HUES48 (cell line): ENCODE results near the gene ZFP62.
"Not testable (repeated sequence)": the region's sequence is repeated elsewhere in the genome, so short reads cannot be mapped to it uniquely, and the experiment has no call there.

ENCODE experiments used
- H3K27ac ChIP-seq: one replicate; pipeline ENCODE4 v1.7.0; 2013; ENCODE audit warnings: low read depth, low read length, inconsistent platforms
- H3K27me3 ChIP-seq: 2 replicates; pipeline ENCODE4 v1.6.1; 2013; ENCODE audit warnings: mild to moderate bottlenecking, low read length; ENCODE audit not compliant: control insufficient read depth, insufficient read depth
- H3K36me3 ChIP-seq: 2 replicates; pipeline ENCODE4 v1.6.1; 2013; ENCODE audit warnings: low read length; ENCODE audit not compliant: control insufficient read depth, insufficient read depth
- H3K4me1 ChIP-seq: 2 replicates; pipeline ENCODE4 v1.6.1; 2013; ENCODE audit warnings: mild to moderate bottlenecking, low read length; ENCODE audit not compliant: control insufficient read depth, insufficient read depth
- H3K4me3 ChIP-seq: 2 replicates; pipeline ENCODE4 v1.5.1; 2013; ENCODE audit warnings: mild to moderate bottlenecking, low read depth, low read length
- H3K9ac ChIP-seq: 2 replicates; pipeline ENCODE4 v1.6.1; 2013; ENCODE audit warnings: mild to moderate bottlenecking, low read depth, low read length, moderate library complexity
- H3K9me3 ChIP-seq: 2 replicates; pipeline ENCODE4 v1.6.1; 2013; ENCODE audit warnings: low read length; ENCODE audit not compliant: control insufficient read depth, insufficient read depth

ZFP62 gene

GRCh38 chr5:180889381-180889780 is 28.3 kb upstream of the ZFP62 start:
- Histone ChIP-seq H3K27me3 (no peaks in the 10 kb centered on the region), H3K9me3 (peaks cover 11% of the 10 kb centered on the region), H3K4me3 (no peak overlapping the region), H3K36me3 (no peaks in the 10 kb centered on the region), H3K4me1 (no peaks in the 10 kb centered on the region), H3K9ac (no peak overlapping the region), H3K27ac (no peak overlapping the region)

GRCh38 chr5:180885845-180886529 is 24.9 kb upstream of the ZFP62 start:
- not testable (repeated sequence) for H3K4me1 ChIP-seq, H3K4me3 ChIP-seq, H3K36me3 ChIP-seq, H3K27ac ChIP-seq, H3K27me3 ChIP-seq, H3K9ac ChIP-seq
- peaks cover 11% of the 10 kb centered on the region for H3K9me3 ChIP-seq

- Histone ChIP-seq H3K4me3 (no peak overlapping the region), H3K27ac (no peak overlapping the region), H3K9ac (no peak overlapping the region), H3K4me1 (no peaks in the 10 kb centered on the region), H3K9me3 (no peaks in the 10 kb centered on the region), H3K27me3 (no peaks in the 10 kb centered on the region), H3K36me3 (no peaks in the 10 kb centered on the region)
Observed at GRCh38 chr5:180875860-180876426, 14.9 kb upstream of the ZFP62 start.

DNA sequence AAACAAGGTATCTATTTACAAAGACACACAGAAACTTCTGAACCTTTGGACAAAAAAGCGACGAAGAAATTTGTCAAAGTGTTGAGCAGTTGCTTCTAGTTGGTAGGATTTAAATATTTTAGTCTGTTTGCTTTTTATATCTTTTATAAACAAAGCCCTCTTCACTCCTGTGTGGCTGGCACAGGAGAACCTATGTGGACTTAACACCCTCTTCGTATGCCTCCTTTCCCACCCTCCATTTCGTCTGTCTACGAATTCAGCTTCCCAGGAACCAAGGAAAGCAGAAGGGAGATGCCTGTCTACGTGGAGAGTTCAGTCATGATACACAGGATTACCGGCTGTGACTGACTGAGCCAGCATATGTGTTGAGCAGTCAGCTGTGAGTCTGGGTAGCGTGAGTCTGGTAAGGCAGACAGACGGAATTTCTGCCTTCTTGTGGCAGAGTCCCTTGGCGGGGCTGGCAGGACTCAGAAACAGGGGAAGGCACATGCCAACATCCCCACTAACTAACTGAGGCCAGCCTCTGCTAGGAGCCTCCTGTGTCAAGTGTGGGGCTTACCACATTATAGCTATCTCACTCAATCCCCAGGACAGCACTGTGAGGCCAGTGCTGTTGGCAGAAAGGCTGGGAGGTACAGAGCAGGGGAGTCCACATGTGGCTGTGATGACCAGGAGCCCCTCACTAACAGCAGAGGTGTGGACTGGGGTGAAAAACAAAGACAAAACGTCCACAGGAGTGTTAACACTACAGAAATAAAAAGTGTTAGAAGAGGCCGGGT is 13.9 kb upstream of the ZFP62 start:
- no peak overlapping the region for H3K27ac ChIP-seq
- H3K27me3 ChIP-seq: no peaks in the 10 kb centered on the region
- H3K9me3 ChIP-seq: no peaks in the 10 kb centered on the region
- H3K9ac ChIP-seq: no peak overlapping the region
- H3K4me3 ChIP-seq: no peak overlapping the region
- no peaks in the 10 kb centered on the region for H3K36me3 ChIP-seq
- H3K4me1 ChIP-seq: no peaks in the 10 kb centered on the region

GRCh38 chr5:180873615-180874520 is 12.8 kb upstream of the ZFP62 start:
- H3K4me1 ChIP-seq: no peaks in the 10 kb centered on the region
- H3K27me3 ChIP-seq: no peaks in the 10 kb centered on the region
- no peak overlapping the region for H3K4me3 ChIP-seq
- H3K36me3 ChIP-seq: no peaks in the 10 kb centered on the region
- H3K9ac ChIP-seq: no peak overlapping the region
- H3K9me3 ChIP-seq: no peaks in the 10 kb centered on the region
- no peak overlapping the region for H3K27ac ChIP-seq

GRCh38 chr5:180872419-180872818 is 11.3 kb upstream of the ZFP62 start:
- H3K4me3 ChIP-seq: no peak overlapping the region
- no peaks in the 10 kb centered on the region for H3K27me3 ChIP-seq
- H3K9ac ChIP-seq: no peak overlapping the region
- no peaks in the 10 kb centered on the region for H3K4me1 ChIP-seq
- no peaks in the 10 kb centered on the region for H3K36me3 ChIP-seq
- H3K27ac ChIP-seq: no peak overlapping the region
- no peaks in the 10 kb centered on the region for H3K9me3 ChIP-seq

GRCh38 chr5:180870276-180871068 is 9.4 kb upstream of the ZFP62 start:
- H3K9me3 ChIP-seq: no peaks in the 10 kb centered on the region
- no peak overlapping the region for H3K27ac ChIP-seq
- H3K36me3 ChIP-seq: no peaks in the 10 kb centered on the region
- H3K27me3 ChIP-seq: no peaks in the 10 kb centered on the region
- H3K9ac ChIP-seq: no peak overlapping the region
- H3K4me3 ChIP-seq: no peak overlapping the region
- H3K4me1 ChIP-seq: no peaks in the 10 kb centered on the region

GRCh38 chr5:180869587-180869986 is 8.5 kb upstream of the ZFP62 start:
- Histone ChIP-seq H3K27ac (no peak overlapping the region), H3K27me3 (no peaks in the 10 kb centered on the region), H3K9me3 (no peaks in the 10 kb centered on the region), H3K4me1 (no peaks in the 10 kb centered on the region), H3K36me3 (no peaks in the 10 kb centered on the region), H3K9ac (no peak overlapping the region), H3K4me3 (no peak overlapping the region)

DNA sequence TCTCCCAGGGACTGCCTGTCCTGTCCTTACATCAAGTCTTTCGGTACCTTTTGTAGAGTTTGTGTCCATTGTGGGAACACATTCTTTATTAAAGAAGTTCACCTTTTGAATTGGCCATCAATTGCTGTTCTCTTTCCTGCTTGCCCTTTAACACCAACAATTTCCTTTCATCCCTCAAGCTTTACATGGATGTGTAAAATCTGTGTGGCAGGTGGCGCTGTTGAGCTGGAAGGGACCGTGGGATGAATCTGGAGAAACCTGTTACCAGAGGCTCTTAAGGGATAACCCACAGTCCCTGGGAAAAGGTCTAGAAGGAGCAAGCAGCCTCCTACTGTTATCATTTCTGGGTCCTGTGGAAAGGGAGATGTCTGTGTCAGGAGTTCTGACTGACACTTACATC is 7.9 kb upstream of the ZFP62 start:
- H3K4me3 ChIP-seq: no peak overlapping the region
- no peaks in the 10 kb centered on the region for H3K4me1 ChIP-seq
- H3K27me3 ChIP-seq: no peaks in the 10 kb centered on the region
- H3K9ac ChIP-seq: no peak overlapping the region
- H3K9me3 ChIP-seq: no peaks in the 10 kb centered on the region
- H3K27ac ChIP-seq: no peak overlapping the region
- no peaks in the 10 kb centered on the region for H3K36me3 ChIP-seq

GRCh38 chr5:180866985-180867384 is 5.9 kb upstream of the ZFP62 start:
- Histone ChIP-seq H3K9ac (no peak overlapping the region), H3K9me3 (no peaks in the 10 kb centered on the region), H3K27me3 (no peaks in the 10 kb centered on the region), H3K4me1 (peaks cover 7% of the 10 kb centered on the region), H3K27ac (no peak overlapping the region), H3K4me3 (no peak overlapping the region), H3K36me3 (no peaks in the 10 kb centered on the region)
